ENCODE results near the gene AHCYL1. TPM values are rescaled to one million over a fixed set of nuclear protein-coding genes. Genes with fewer than 3 reads are reported as not detected.

Gene AHCYL1
- total RNA-seq, 4 donors from 2014 or later = 82.6 to 102 (median 92.4) TPM

GRCh38 chr1:110055493-110056284, 71.1 kb downstream of the AHCYL1 start:
- H3K9me3 ChIP-seq = no peaks in the 10 kb centered on the region
- TF ChIP-seq POLR2AphosphoS5 (IDR thresholded peaks at IDR 0.05) (no peak), EP300 (IDR thresholded peaks at IDR 0.05) (no peak), CTCF (IDR thresholded peaks at IDR 0.05) (no peak), POLR2A (IDR thresholded peaks at IDR 0.05) (no peak)
- no peak for ATAC-seq
- WGBS, 2 donors (ENCODE audit: low coverage in 1 of 2) = 59 to 77% methylated on average over 3 to 5 of the region's 5 CpGs
- peak overlapping the region in 2 of 4 donors; percentile 0 to 43 for H3K27ac ChIP-seq
- peaks cover 0 to 92% of the 10 kb centered on the region in 2 donors for H3K36me3 ChIP-seq
- peaks cover 0 to 27% (median 6%) of the 10 kb centered on the region in 3 donors for H3K4me1 ChIP-seq
- no peak overlapping the region for H3K4me3 ChIP-seq
- no peaks in the 10 kb centered on the region for H3K27me3 ChIP-seq

- H3K4me3 ChIP-seq = no peak overlapping the region
- peaks cover 0 to 27% (median 6%) of the 10 kb centered on the region in 3 donors for H3K4me1 ChIP-seq
- TF ChIP-seq POLR2A (IDR thresholded peaks at IDR 0.05) (no peak), CTCF (IDR thresholded peaks at IDR 0.05) (no peak), EP300 (IDR thresholded peaks at IDR 0.05) (no peak), POLR2AphosphoS5 (IDR thresholded peaks at IDR 0.05) (no peak)
- 45 to 54% methylated on average over 4 of the region's 4 CpGs for WGBS, 2 donors (ENCODE audit: low coverage in 1 of 2)
- H3K27me3 ChIP-seq = no peaks in the 10 kb centered on the region
- ATAC-seq = no peak
- H3K27ac ChIP-seq = peak overlapping the region in 3 of 4 donors; percentile 0 to 43 (median 31)
- H3K9me3 ChIP-seq = no peaks in the 10 kb centered on the region
- peaks cover 0 to 87% of the 10 kb centered on the region in 2 donors for H3K36me3 ChIP-seq
These were observed 71.7 kb downstream of the AHCYL1 start for GRCh38 chr1:110056285-110056683.

- Histone ChIP-seq H3K27ac (peak overlapping the region in 3 of 4 donors; percentile 0 to 43 (median 31)), H3K36me3 (peaks cover 0 to 87% of the 10 kb centered on the region in 2 donors), H3K9me3 (no peaks in the 10 kb centered on the region), H3K4me1 (peaks cover 0 to 27% (median 6%) of the 10 kb centered on the region in 3 donors), H3K27me3 (no peaks in the 10 kb centered on the region), H3K4me3 (no peak overlapping the region)
- TF ChIP-seq POLR2A (IDR thresholded peaks at IDR 0.05) (no peak), CTCF (IDR thresholded peaks at IDR 0.05) (no peak), EP300 (IDR thresholded peaks at IDR 0.05) (no peak), POLR2AphosphoS5 (IDR thresholded peaks at IDR 0.05) (no peak)
- peak; percentile 34 for ATAC-seq
- 20 to 29% methylated on average over 1 to 3 of the region's 3 CpGs for WGBS, 2 donors (ENCODE audit: low coverage in 1 of 2)
These were observed 72.2 kb downstream of the AHCYL1 start for GRCh38 chr1:110056776-110057175.

- ATAC-seq = no peak
- H3K27ac ChIP-seq = no peak overlapping the region
- 87% methylated on average over 4 of the region's 7 CpGs; no CpG with 5 or more reads in 1 of the 2 donors for WGBS, 2 donors (ENCODE audit: low coverage in 1 of 2)
- no peaks in the 10 kb centered on the region for H3K9me3 ChIP-seq
- H3K4me3 ChIP-seq = no peak overlapping the region
- no peaks in the 10 kb centered on the region for H3K27me3 ChIP-seq
- no peak for TF ChIP-seq CTCF (IDR thresholded peaks at IDR 0.05)
- no peak for TF ChIP-seq POLR2AphosphoS5 (IDR thresholded peaks at IDR 0.05)
- TF ChIP-seq EP300 (IDR thresholded peaks at IDR 0.05) = no peak
- TF ChIP-seq POLR2A (IDR thresholded peaks at IDR 0.05) = no peak
- peaks cover 0 to 75% of the 10 kb centered on the region in 2 donors for H3K36me3 ChIP-seq
- peaks cover 0 to 27% (median 6%) of the 10 kb centered on the region in 3 donors for H3K4me1 ChIP-seq
These were observed 73.5 kb downstream of the AHCYL1 start for GRCh38 chr1:110057963-110058518.
